WI38 (cell line): Measurements from ENCODE around the gene POLR3B.

Source experiments
- H3K4me3 ChIP-seq: 2 replicates; pipeline ENCODE4 v1.5.1; 2011; ENCODE audit warnings: low read depth, mild to moderate bottlenecking, control low read depth, low read length
- CTCF ChIP-seq: IDR thresholded peaks from 2 replicates; pipeline ENCODE4 v1.5.1; 2012; ENCODE audit warnings: low read depth, mild to moderate bottlenecking, control low read depth, low read length

POLR3B gene

GRCh38 chr12:106416273-106416672 lies 58.7 kb downstream of the POLR3B start:
- no peak for TF ChIP-seq CTCF
- no peak overlapping the region for H3K4me3 ChIP-seq

- TF ChIP-seq CTCF, result no peak
- no peak overlapping the region for H3K4me3 ChIP-seq
Measured at GRCh38 chr12:106417926-106418910, 60.7 kb downstream of the POLR3B start.

GRCh38 chr12:106418970-106419369 lies 61.4 kb downstream of the POLR3B start:
- no peak for TF ChIP-seq CTCF
- no peak overlapping the region for H3K4me3 ChIP-seq

GRCh38 chr12:106423291-106423690 lies 65.7 kb downstream of the POLR3B start:
- no peak overlapping the region for H3K4me3 ChIP-seq
- no peak for TF ChIP-seq CTCF

- TF ChIP-seq CTCF, result no peak
- H3K4me3 ChIP-seq, result no peak overlapping the region
Measured at GRCh38 chr12:106425061-106425702, 67.6 kb downstream of the POLR3B start.

- no peak for TF ChIP-seq CTCF
- no peak overlapping the region for H3K4me3 ChIP-seq
Measured at GRCh38 chr12:106427917-106428316, 70.4 kb downstream of the POLR3B start.

- TF ChIP-seq CTCF, result no peak
- no peak overlapping the region for H3K4me3 ChIP-seq
Measured at GRCh38 chr12:106428384-106428783, 70.8 kb downstream of the POLR3B start.
